ENCODE results near the gene GPR39.
A peak's percentile ranks its signal among the peaks of the same experiment; 100 is the strongest.

Gene GPR39

DNA sequence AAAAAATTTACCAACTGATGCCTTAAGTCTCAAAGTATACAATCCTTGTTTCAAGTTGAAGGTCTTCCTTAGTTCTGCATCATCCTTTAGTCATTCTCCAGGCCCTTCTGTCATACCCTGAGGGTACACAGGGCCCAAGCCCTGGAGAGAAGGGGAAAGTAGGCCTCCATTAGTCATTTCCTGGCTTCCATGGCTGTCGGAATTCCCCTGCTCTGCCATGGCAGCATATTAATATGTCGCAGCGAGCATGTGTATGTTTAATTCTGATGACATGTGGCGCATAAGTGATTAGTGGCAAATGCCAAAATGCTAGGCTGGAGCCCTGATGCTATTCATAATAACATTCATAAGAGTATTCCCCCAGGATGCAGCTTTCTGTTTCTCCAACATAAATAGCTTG is 22.1 kb downstream of the GPR39 start:
- in situ Hi-C loops (cut with HindIII; ENCODE audit: low pct_unique_long_range_greater_than_20kb, low sequenced_read_pairs) = no loop called here
- no peak for TF ChIP-seq JUND (IDR thresholded peaks at IDR 0.05; ENCODE audit: low read depth)

DNA sequence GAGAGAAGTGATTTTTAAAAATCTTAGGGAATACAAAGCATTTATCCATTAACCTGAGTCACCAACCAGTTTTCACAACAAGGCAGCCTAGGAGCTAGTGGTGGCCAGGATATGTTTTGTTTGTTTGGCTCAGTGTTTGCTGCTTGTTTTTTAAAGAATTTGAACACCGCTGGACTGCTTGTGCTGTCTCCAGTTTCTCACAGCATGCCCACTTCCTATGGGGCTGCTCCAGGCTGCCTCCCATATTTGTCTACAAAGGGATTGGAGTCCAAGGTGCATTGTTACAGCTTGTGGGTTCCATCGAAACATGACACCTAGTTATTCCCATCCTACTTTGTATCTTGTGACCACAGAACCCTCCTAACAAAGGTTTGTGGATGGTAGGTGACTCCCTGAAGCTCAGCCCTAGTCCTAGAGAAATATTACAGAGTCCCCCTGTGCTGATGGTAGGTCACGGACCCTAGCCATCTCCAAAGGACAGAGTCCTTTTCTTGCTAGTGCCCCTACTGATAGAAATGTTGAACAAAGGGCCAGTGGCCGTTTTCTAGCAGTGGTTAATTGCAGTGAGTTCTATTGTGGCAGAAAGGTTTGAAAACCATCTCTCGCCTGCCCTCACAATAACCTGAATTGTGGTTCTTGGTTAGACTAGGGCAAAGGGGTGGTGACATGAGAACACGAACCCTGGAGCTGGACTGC is 23.2 kb downstream of the GPR39 start:
- in situ Hi-C loops (cut with HindIII; ENCODE audit: low pct_unique_long_range_greater_than_20kb, low sequenced_read_pairs) = no loop called here
- DNase-seq (ENCODE audit: low read depth in 1 of 2, low spot score in 1 of 2) = peak in 1 of 2 experiments; percentile 33

More for the DNA sequence above, 22.1 kb downstream of the GPR39 start:
- DNase-seq (ENCODE audit: low read depth in 1 of 2, low spot score in 1 of 2) = no peak

GRCh38 chr2:132441051-132441450 is 24.4 kb downstream of the GPR39 start:
- no peak for DNase-seq (ENCODE audit: low read depth in 1 of 2, low spot score in 1 of 2)
- TF ChIP-seq JUND (IDR thresholded peaks at IDR 0.05; ENCODE audit: low read depth) = no peak
- in situ Hi-C loops (cut with HindIII; ENCODE audit: low pct_unique_long_range_greater_than_20kb, low sequenced_read_pairs) = no loop called here

More for the DNA sequence above, 23.2 kb downstream of the GPR39 start:
- no peak for TF ChIP-seq JUND (IDR thresholded peaks at IDR 0.05; ENCODE audit: low read depth)

DNA sequence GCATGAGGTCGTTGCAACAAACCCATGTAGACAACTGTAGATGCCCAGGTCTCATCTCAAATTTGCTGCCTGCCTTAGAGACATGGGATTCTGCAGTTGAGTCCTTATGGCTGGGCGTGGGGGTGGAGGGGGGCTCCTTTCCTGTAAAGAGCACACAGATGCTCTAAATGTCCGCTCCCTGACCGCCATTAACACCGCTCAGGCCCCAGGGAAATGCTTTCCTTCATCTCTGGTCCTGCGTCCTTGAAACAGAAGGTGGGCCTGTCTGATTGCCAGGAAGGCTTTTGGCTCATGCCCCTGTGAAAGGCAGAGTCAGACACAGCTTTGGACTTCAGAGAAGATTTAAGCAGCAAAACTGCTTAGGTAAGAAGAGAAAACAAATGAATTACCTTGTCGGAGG is 25.7 kb downstream of the GPR39 start:
- in situ Hi-C loops (cut with HindIII; ENCODE audit: low pct_unique_long_range_greater_than_20kb, low sequenced_read_pairs) = no loop called here
- DNase-seq (ENCODE audit: low read depth in 1 of 2, low spot score in 1 of 2) = no peak
- TF ChIP-seq JUND (IDR thresholded peaks at IDR 0.05; ENCODE audit: low read depth) = no peak

DNA sequence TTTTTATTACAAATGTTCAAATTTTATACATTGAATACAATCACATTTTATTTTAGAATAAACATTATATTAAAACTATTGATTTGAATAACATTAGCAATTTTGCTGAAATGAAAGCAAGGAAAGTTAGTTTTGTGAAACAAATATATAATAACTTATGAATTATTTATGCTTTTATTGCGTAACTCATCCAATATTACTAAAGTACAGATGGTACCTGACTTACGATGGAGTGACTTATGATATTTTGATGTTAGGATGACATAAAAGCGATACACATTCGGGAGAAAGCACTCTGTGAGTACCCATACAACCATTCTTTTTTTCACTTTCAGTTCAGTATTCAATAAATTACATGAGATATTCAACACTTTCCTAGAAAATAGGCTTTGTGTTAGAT is 26.5 kb downstream of the GPR39 start:
- DNase-seq (ENCODE audit: low read depth in 1 of 2, low spot score in 1 of 2) = no peak
- in situ Hi-C loops (cut with HindIII; ENCODE audit: low pct_unique_long_range_greater_than_20kb, low sequenced_read_pairs) = no loop called here
- no peak for TF ChIP-seq JUND (IDR thresholded peaks at IDR 0.05; ENCODE audit: low read depth)

DNA sequence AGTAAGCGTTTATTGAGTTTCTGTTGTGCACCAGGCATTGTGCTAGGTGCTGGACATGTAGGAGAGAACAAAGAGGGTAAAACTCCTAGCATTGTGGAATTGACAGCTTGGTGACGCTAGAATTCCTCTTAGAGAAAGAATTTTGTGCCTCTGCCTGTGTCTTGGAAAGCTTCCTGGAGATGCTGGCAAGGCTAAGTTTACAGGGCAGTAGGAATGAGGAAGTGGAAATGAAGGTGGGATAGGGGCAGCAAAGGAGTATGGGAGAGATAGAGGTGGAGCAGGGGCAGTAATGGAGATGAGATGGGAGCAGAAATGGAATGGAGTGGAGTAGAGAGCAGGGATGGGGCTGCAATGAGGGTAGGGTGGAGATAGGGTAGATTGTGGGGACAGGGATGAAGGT is 29.8 kb downstream of the GPR39 start:
- no peak for TF ChIP-seq JUND (IDR thresholded peaks at IDR 0.05; ENCODE audit: low read depth)
- no peak for DNase-seq (ENCODE audit: low read depth in 1 of 2, low spot score in 1 of 2)
- in situ Hi-C loops (cut with HindIII; ENCODE audit: low pct_unique_long_range_greater_than_20kb, low sequenced_read_pairs) = no loop called here

- in situ Hi-C loops (cut with HindIII; ENCODE audit: low pct_unique_long_range_greater_than_20kb, low sequenced_read_pairs) = no loop called here
- no peak for DNase-seq (ENCODE audit: low read depth in 1 of 2, low spot score in 1 of 2)
- no peak for TF ChIP-seq JUND (IDR thresholded peaks at IDR 0.05; ENCODE audit: low read depth)
Observed at GRCh38 chr2:132448331-132448730, 31.7 kb downstream of the GPR39 start.

GRCh38 chr2:132448771-132449170 is 32.2 kb downstream of the GPR39 start:
- in situ Hi-C loops (cut with HindIII; ENCODE audit: low pct_unique_long_range_greater_than_20kb, low sequenced_read_pairs) = no loop called here
- peak in 1 of 2 experiments; percentile 42 for DNase-seq (ENCODE audit: low read depth in 1 of 2, low spot score in 1 of 2)
- TF ChIP-seq JUND (IDR thresholded peaks at IDR 0.05; ENCODE audit: low read depth) = no peak

- DNase-seq (ENCODE audit: low read depth in 1 of 2, low spot score in 1 of 2) = no peak
- no peak for TF ChIP-seq JUND (IDR thresholded peaks at IDR 0.05; ENCODE audit: low read depth)
- in situ Hi-C loops (cut with HindIII; ENCODE audit: low pct_unique_long_range_greater_than_20kb, low sequenced_read_pairs) = no loop called here
Observed at GRCh38 chr2:132449868-132450267, 33.3 kb downstream of the GPR39 start.

DNA sequence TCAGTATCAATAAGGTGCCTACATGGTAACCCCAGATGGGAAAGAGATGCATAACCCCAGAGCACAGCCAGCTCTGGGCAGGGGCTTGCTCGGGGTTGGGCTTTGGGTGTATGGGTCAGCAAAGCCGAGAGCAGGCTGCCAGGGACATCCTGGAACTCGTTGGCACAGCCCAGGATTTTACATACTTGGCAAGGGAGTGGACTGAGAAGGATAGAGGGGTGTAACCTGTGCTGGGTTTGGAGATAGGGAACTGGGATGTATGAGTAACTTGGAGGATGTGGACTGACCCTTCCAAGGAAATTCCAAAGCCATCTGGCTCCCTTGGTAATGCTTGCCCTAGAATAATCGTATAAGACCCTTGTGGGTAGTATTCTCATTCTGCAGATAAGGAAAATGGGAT is 44.2 kb downstream of the GPR39 start:
- no peak for DNase-seq (ENCODE audit: low read depth in 1 of 2, low spot score in 1 of 2)
- in situ Hi-C loops (cut with HindIII; ENCODE audit: low pct_unique_long_range_greater_than_20kb, low sequenced_read_pairs) = no loop called here
- TF ChIP-seq JUND (IDR thresholded peaks at IDR 0.05; ENCODE audit: low read depth) = no peak

DNA sequence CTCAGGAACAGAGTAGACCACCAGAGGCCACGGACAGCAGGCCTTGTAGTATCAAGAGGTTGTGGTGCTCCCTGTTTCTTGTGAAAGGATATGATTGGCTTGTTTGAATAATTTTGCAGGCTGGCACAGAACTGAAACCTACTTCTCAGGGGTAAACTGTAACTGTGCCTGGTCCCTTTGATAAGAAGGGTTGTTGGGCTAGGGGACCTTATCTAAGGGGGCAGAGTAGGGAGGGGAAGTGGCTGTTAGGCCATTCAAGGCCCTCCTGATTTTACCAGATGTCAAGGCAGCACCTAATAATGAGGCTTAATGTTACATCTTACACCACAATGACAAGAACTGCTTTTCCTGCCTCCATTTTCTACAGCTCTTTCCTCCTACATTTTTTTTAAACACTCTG is 45.6 kb downstream of the GPR39 start:
- TF ChIP-seq JUND (IDR thresholded peaks at IDR 0.05; ENCODE audit: low read depth) = no peak
- no peak for DNase-seq (ENCODE audit: low read depth in 1 of 2, low spot score in 1 of 2)
- in situ Hi-C loops (cut with HindIII; ENCODE audit: low pct_unique_long_range_greater_than_20kb, low sequenced_read_pairs) = no loop called here

GRCh38 chr2:132463719-132464118 is 47.1 kb downstream of the GPR39 start:
- TF ChIP-seq JUND (IDR thresholded peaks at IDR 0.05; ENCODE audit: low read depth) = no peak
- DNase-seq (ENCODE audit: low read depth in 1 of 2, low spot score in 1 of 2) = no peak
- in situ Hi-C loops (cut with HindIII; ENCODE audit: low pct_unique_long_range_greater_than_20kb, low sequenced_read_pairs) = no loop called here

DNA sequence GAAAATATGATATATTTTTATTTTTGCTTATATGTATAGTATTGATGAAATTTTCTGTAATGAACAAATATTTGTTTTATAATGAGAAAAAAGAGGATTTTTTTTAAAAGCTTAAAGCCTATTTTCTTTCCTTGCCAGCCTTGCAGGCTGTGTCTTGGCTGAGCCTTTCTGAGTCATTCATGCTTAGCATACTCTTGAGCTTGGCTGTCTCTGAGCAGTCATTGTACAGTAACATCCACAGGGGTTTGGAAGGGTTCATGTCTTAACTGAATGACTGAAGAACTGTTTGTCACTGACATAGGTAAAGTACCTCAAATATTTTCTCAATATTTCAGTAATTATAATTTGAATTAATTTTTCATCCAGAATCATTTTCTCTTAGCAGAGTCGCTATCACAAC is 49.3 kb downstream of the GPR39 start:
- DNase-seq (ENCODE audit: low read depth in 1 of 2, low spot score in 1 of 2) = no peak
- in situ Hi-C loops (cut with HindIII; ENCODE audit: low pct_unique_long_range_greater_than_20kb, low sequenced_read_pairs) = no loop called here
- no peak for TF ChIP-seq JUND (IDR thresholded peaks at IDR 0.05; ENCODE audit: low read depth)

DNA sequence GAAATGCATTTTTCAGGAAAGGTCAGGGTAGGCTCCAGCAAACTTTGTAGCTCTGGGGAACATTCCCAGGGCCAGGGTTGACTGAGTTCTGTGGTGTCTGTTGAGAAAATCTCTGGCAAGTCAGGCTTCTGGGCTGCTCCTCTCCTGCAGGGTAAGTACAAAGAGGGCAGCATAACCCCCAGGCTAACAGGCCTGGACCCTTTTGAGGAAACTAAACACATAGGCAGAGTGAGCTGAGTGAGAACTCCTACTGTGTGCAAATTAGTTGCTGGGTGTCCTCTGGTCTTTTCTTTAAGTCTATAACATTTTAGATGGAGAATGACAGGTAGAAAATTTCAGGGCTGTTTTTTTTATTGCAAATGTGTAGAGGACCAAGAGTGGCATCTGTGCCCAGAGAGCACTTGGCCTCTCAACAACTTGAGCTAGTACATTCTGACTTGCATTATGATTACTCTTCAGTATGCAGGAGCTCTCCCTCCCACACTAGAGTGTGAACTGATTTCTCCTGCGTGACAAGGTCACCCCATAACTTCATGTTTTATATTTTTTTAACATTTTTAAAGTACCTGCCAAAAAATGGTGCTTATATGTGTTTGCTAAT is 49.9 kb downstream of the GPR39 start:
- in situ Hi-C loops (cut with HindIII; ENCODE audit: low pct_unique_long_range_greater_than_20kb, low sequenced_read_pairs) = no loop called here
- DNase-seq (ENCODE audit: low read depth in 1 of 2, low spot score in 1 of 2) = no peak
- TF ChIP-seq JUND (IDR thresholded peaks at IDR 0.05; ENCODE audit: low read depth) = no peak

All from T47D (cell line).